NT2/D1 (cell line): ENCODE data around the gene SNAPC2.

ENCODE experiments used
- YY1 ChIP-seq: IDR thresholded peaks from 2 replicates; pipeline ENCODE4 v1.6.1; 2011; ENCODE audit not compliant: insufficient read length, insufficient read depth
- ZNF274 ChIP-seq: IDR thresholded peaks from 2 replicates; pipeline ENCODE4 v1.6.1; 2011; ENCODE audit warnings: mild to moderate bottlenecking, low read depth, low read length

DNA sequence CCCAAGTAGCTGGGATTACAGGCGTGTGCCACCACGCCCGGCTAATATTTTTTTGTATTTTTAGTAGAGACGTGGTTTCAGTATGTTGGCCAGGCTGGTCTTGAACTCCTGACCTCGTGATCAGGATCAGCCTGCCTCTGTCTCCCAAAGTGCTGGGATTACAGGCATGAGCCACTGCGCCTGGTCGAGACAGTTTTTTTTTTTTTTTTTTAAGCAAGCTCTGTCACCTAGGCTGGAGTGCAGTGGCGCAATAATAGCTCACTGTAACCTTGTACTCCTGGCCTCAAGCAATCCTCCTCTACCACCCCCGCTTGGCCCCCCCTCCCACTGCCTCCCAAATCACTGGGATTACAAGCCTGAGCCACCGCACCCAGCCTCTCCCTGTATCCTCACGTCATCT, 22.8 kb upstream of the SNAPC2 start:
- TF ChIP-seq YY1 (no peak), ZNF274 (no peak)
